Upper lobe of right lung (tissue), 1 donor: Measurements from ENCODE around the gene CSF3R. TPM values are rescaled to one million over a fixed set of nuclear protein-coding genes. Genes with fewer than 3 reads are reported as not detected.
"Not testable (repeated sequence)": the region's sequence is repeated elsewhere in the genome, so short reads cannot be mapped to it uniquely, and the experiment has no call there.

Source experiments
- ATAC-seq: fragments of 200-7000 bp; cut with Tn5 transposase; one replicate; pipeline ENCODE4 v1.9.1; 2020; ENCODE audit warnings: mild to moderate bottlenecking, moderate library complexity
- DNase-seq: peaks from one replicate; pipeline ENCODE4 v3.0.0-alpha.2; 2020
- H3K27ac ChIP-seq: fragments of 200-600 bp; one replicate; pipeline ENCODE4 v1.8.0; 2022
- H3K27me3 ChIP-seq: fragments of 200-600 bp; one replicate; pipeline ENCODE4 v1.8.0; 2022; ENCODE audit warnings: mild to moderate bottlenecking
- H3K36me3 ChIP-seq: fragments of 200-600 bp; one replicate; pipeline ENCODE4 v1.8.0; 2022
- H3K4me1 ChIP-seq: fragments of 200-600 bp; one replicate; pipeline ENCODE4 v1.8.0; 2022
- H3K4me3 ChIP-seq: fragments of 200-600 bp; one replicate; pipeline ENCODE4 v1.8.0; 2022; ENCODE audit warnings: mild to moderate bottlenecking
- H3K9me3 ChIP-seq: fragments of 200-600 bp; one replicate; pipeline ENCODE4 v1.8.0; 2022
- CTCF ChIP-seq: fragments of 200-600 bp; IDR thresholded peaks from one replicate; pipeline ENCODE4 v1.8.0; 2022; ENCODE audit warnings: antibody characterized with exemption
- intact Hi-C: fragments of 100-400 bp; cut with DNase I; formaldehyde crosslinking; loops from one replicate; pipeline ENCODE4 v1.11.0; 2022
- total RNA-seq: library from RNA; stranded (reverse); fragmentation: NEBNext Ultra II Directional; extraction: Animal tissue kit (Norgen Biotek cat#: 25700); gene quantifications from one replicate; pipeline ENCODE4 v1.2.1, GENCODE V29; 2021
- donor health status: DM: no; HTN: yes; CAD: no; lungs with severe emphysema.

The CSF3R gene
- total RNA-seq, 1 donor from 2014 or later: 202 TPM

GRCh38 chr1:36503159-36503558 lies 20.4 kb upstream of the CSF3R start:
- DNase-seq: no peak
- ATAC-seq: no peak
- intact Hi-C loops: no loop called here
- TF ChIP-seq CTCF: no peak
- no peak overlapping the region for H3K4me3 ChIP-seq
- peaks cover 9% of the 10 kb centered on the region for H3K27me3 ChIP-seq
- no peaks in the 10 kb centered on the region for H3K9me3 ChIP-seq
- no peaks in the 10 kb centered on the region for H3K36me3 ChIP-seq
- H3K27ac ChIP-seq: no peak overlapping the region
- no peaks in the 10 kb centered on the region for H3K4me1 ChIP-seq

GRCh38 chr1:36502616-36503015 lies 19.9 kb upstream of the CSF3R start:
- no peak for TF ChIP-seq CTCF
- DNase-seq: no peak

GRCh38 chr1:36501911-36502310 lies 19.2 kb upstream of the CSF3R start:
- H3K27ac ChIP-seq, H3K27me3 ChIP-seq, intact Hi-C loops, H3K4me3 ChIP-seq, H3K9me3 ChIP-seq, H3K36me3 ChIP-seq, H3K4me1 ChIP-seq, ATAC-seq, DNase-seq: not testable (repeated sequence)

More at GRCh38 chr1:36502616-36503015, 19.9 kb upstream of the CSF3R start:
- ATAC-seq: no peak
- Histone ChIP-seq H3K9me3 (no peaks in the 10 kb centered on the region), H3K36me3 (no peaks in the 10 kb centered on the region), H3K4me1 (no peaks in the 10 kb centered on the region), H3K4me3 (no peak overlapping the region), H3K27ac (no peak overlapping the region), H3K27me3 (peaks cover 8% of the 10 kb centered on the region)
- intact Hi-C loops: no loop called here

GRCh38 chr1:36497207-36497606 lies 14.5 kb upstream of the CSF3R start:
- no peaks in the 10 kb centered on the region for H3K36me3 ChIP-seq
- no peak for DNase-seq
- H3K27me3 ChIP-seq: no peaks in the 10 kb centered on the region
- intact Hi-C loops: no loop called here
- ATAC-seq: no peak
- no peak overlapping the region for H3K27ac ChIP-seq
- TF ChIP-seq CTCF: no peak
- no peaks in the 10 kb centered on the region for H3K9me3 ChIP-seq
- H3K4me1 ChIP-seq: no peaks in the 10 kb centered on the region
- no peak overlapping the region for H3K4me3 ChIP-seq

GRCh38 chr1:36494971-36495370 lies 12.3 kb upstream of the CSF3R start:
- ATAC-seq: no peak

GRCh38 chr1:36493524-36493923 lies 10.8 kb upstream of the CSF3R start:
- no peak for DNase-seq
- TF ChIP-seq CTCF: no peak
- intact Hi-C loops: no loop called here
- Histone ChIP-seq H3K27me3 (no peaks in the 10 kb centered on the region), H3K27ac (no peak overlapping the region), H3K9me3 (no peaks in the 10 kb centered on the region), H3K4me3 (no peak overlapping the region), H3K36me3 (no peaks in the 10 kb centered on the region), H3K4me1 (no peaks in the 10 kb centered on the region)
- no peak for ATAC-seq

More at GRCh38 chr1:36494971-36495370, 12.3 kb upstream of the CSF3R start:
- Histone ChIP-seq H3K27me3 (no peaks in the 10 kb centered on the region), H3K27ac (no peak overlapping the region), H3K36me3 (no peaks in the 10 kb centered on the region), H3K4me3 (no peak overlapping the region), H3K9me3 (no peaks in the 10 kb centered on the region), H3K4me1 (no peaks in the 10 kb centered on the region)
- no peak for DNase-seq
- intact Hi-C loops: no loop called here
- TF ChIP-seq CTCF: no peak
